NCI-H345 (cell line): ENCODE data around the gene PLEKHA5.
"Not testable (repeated sequence)": the region's sequence is repeated elsewhere in the genome, so short reads cannot be mapped to it uniquely, and the experiment has no call there.

Source experiments
- DNase-seq: peaks from one replicate; lab custom pipeline; 2025; lab: John Stamatoyannopoulos, UW

The PLEKHA5 gene

GRCh38 chr12:19326102-19326501, 196.6 kb downstream of the PLEKHA5 start:
- DNase-seq: no peak

GRCh38 chr12:19332196-19332595, 202.7 kb downstream of the PLEKHA5 start:
- no peak for DNase-seq

GRCh38 chr12:19338405-19338804, 208.9 kb downstream of the PLEKHA5 start:
- no peak for DNase-seq

GRCh38 chr12:19350850-19351249, 221.3 kb downstream of the PLEKHA5 start:
- not testable (repeated sequence) for DNase-seq

- no peak for DNase-seq
Measured at GRCh38 chr12:19351346-19351745, 221.8 kb downstream of the PLEKHA5 start.

- no peak for DNase-seq
Measured at GRCh38 chr12:19369691-19370148, 240.2 kb downstream of the PLEKHA5 start.

GRCh38 chr12:19373586-19373985, 244.1 kb downstream of the PLEKHA5 start:
- DNase-seq: no peak

- no peak for DNase-seq
Measured at GRCh38 chr12:19375888-19376287, 246.4 kb downstream of the PLEKHA5 start.

GRCh38 chr12:19376691-19377090, 247.2 kb downstream of the PLEKHA5 start:
- no peak for DNase-seq

GRCh38 chr12:19382111-19382526, 252.6 kb downstream of the PLEKHA5 start:
- no peak for DNase-seq

GRCh38 chr12:19382563-19382962, 253.0 kb downstream of the PLEKHA5 start:
- no peak for DNase-seq

GRCh38 chr12:19387161-19387560, 257.6 kb downstream of the PLEKHA5 start:
- no peak for DNase-seq

- no peak for DNase-seq
Measured at GRCh38 chr12:19388131-19388549, 258.6 kb downstream of the PLEKHA5 start.

GRCh38 chr12:19390051-19390598, 260.6 kb downstream of the PLEKHA5 start:
- DNase-seq: no peak

- DNase-seq: not testable (repeated sequence)
Measured at GRCh38 chr12:19392644-19393043, 263.1 kb downstream of the PLEKHA5 start.

GRCh38 chr12:19394385-19394784, 264.9 kb downstream of the PLEKHA5 start:
- DNase-seq: no peak

GRCh38 chr12:19397534-19397933, 268.0 kb downstream of the PLEKHA5 start:
- DNase-seq: no peak

GRCh38 chr12:19398376-19399363, 269.1 kb downstream of the PLEKHA5 start:
- DNase-seq: no peak

GRCh38 chr12:19400649-19401285, 271.2 kb downstream of the PLEKHA5 start:
- DNase-seq: not testable (repeated sequence)

GRCh38 chr12:19402211-19402610, 272.7 kb downstream of the PLEKHA5 start:
- DNase-seq: no peak

- DNase-seq: no peak
Measured at GRCh38 chr12:19402743-19403431, 273.4 kb downstream of the PLEKHA5 start.
